KMS-11 (cell line): ENCODE data around the gene PAH.

Experiments
- H2AFZ ChIP-seq: fragments of 200-600 bp; sonication (generic); 2 replicates; pipeline ENCODE4 v1.6.1; 2016; ENCODE audit warnings: antibody characterized with exemption, mixed run types, low read depth
- H3K27ac ChIP-seq: fragments of 200-600 bp; sonication (generic); 2 replicates; pipeline ENCODE4 v1.6.1; 2016; ENCODE audit warnings: mild to moderate bottlenecking, mixed run types
- H3K27me3 ChIP-seq: fragments of 200-600 bp; sonication (generic); 2 replicates; pipeline ENCODE4 v1.6.1; 2017; ENCODE audit warnings: mild to moderate bottlenecking, low read depth, mixed run types, moderate library complexity; ENCODE audit not compliant: insufficient read depth
- H3K36me3 ChIP-seq: fragments of 200-600 bp; sonication (generic); 2 replicates; pipeline ENCODE4 v1.6.1; 2017; ENCODE audit warnings: mild to moderate bottlenecking, mixed run types; ENCODE audit not compliant: insufficient read depth
- H3K4me1 ChIP-seq: fragments of 200-600 bp; sonication (generic); 2 replicates; pipeline ENCODE4 v1.6.1; 2016; ENCODE audit warnings: mild to moderate bottlenecking, low read depth, mixed run types; ENCODE audit not compliant: poor library complexity, severe bottlenecking
- H3K4me2 ChIP-seq: fragments of 200-600 bp; sonication (generic); 2 replicates; pipeline ENCODE4 v1.7.0; 2016; ENCODE audit warnings: mild to moderate bottlenecking, mixed run types
- H3K4me3 ChIP-seq: fragments of 200-600 bp; sonication (generic); IDR thresholded peaks from 2 replicates; pipeline ENCODE4 v1.6.1; 2017; ENCODE audit warnings: low read depth, low read length, mixed read lengths; ENCODE audit not compliant: insufficient read depth
- H3K79me2 ChIP-seq: fragments of 200-600 bp; sonication (generic); 2 replicates; pipeline ENCODE4 v1.6.1; 2016; ENCODE audit warnings: low read depth, mixed run types; ENCODE audit not compliant: insufficient read depth
- H3K9ac ChIP-seq: fragments of 200-600 bp; sonication (generic); 2 replicates; pipeline ENCODE4 v1.6.1; 2016; ENCODE audit warnings: mild to moderate bottlenecking, mixed run types
- H4K20me1 ChIP-seq: fragments of 200-600 bp; sonication (generic); 2 replicates; pipeline ENCODE4 v1.6.1; 2016; ENCODE audit warnings: mild to moderate bottlenecking, mixed run types; ENCODE audit not compliant: insufficient read depth
- CTCF ChIP-seq: fragments of 200-600 bp; sonication (generic); conservative IDR thresholded peaks from 2 replicates; pipeline ENCODE4 v1.6.1; 2017; ENCODE audit warnings: low read depth, mild to moderate bottlenecking, antibody characterized with exemption, low read length, moderate library complexity, mixed read lengths

PAH gene

GRCh38 chr12:102911320-102911719, 5.7 kb downstream of the PAH start:
- H3K79me2 ChIP-seq: no peaks in the 10 kb centered on the region
- no peaks in the 10 kb centered on the region for H3K4me1 ChIP-seq
- H3K4me2 ChIP-seq: no peak overlapping the region
- H3K27me3 ChIP-seq: no peaks in the 10 kb centered on the region
- H3K4me3 ChIP-seq: no peak overlapping the region
- no peak overlapping the region for H3K9ac ChIP-seq
- no peaks in the 10 kb centered on the region for H4K20me1 ChIP-seq
- H3K27ac ChIP-seq: no peak overlapping the region
- no peak for TF ChIP-seq CTCF
- H3K36me3 ChIP-seq: no peaks in the 10 kb centered on the region
- no peak overlapping the region for H2AFZ ChIP-seq

GRCh38 chr12:102910792-102911191, 6.3 kb downstream of the PAH start:
- Histone ChIP-seq H2AFZ (no peak overlapping the region), H3K36me3 (no peaks in the 10 kb centered on the region), H3K4me2 (no peak overlapping the region), H3K27ac (no peak overlapping the region), H4K20me1 (no peaks in the 10 kb centered on the region), H3K9ac (no peak overlapping the region), H3K4me1 (no peaks in the 10 kb centered on the region), H3K79me2 (no peaks in the 10 kb centered on the region), H3K27me3 (no peaks in the 10 kb centered on the region), H3K4me3 (no peak overlapping the region)
- no peak for TF ChIP-seq CTCF

GRCh38 chr12:102910137-102910536, 6.9 kb downstream of the PAH start:
- H4K20me1 ChIP-seq: no peaks in the 10 kb centered on the region
- no peaks in the 10 kb centered on the region for H3K79me2 ChIP-seq
- H3K36me3 ChIP-seq: no peaks in the 10 kb centered on the region
- no peak overlapping the region for H3K27ac ChIP-seq
- no peaks in the 10 kb centered on the region for H3K4me1 ChIP-seq
- no peak overlapping the region for H3K9ac ChIP-seq
- H3K4me3 ChIP-seq: no peak overlapping the region
- no peak overlapping the region for H3K4me2 ChIP-seq
- H2AFZ ChIP-seq: no peak overlapping the region
- H3K27me3 ChIP-seq: no peaks in the 10 kb centered on the region
- no peak for TF ChIP-seq CTCF

- Histone ChIP-seq H3K4me1 (no peaks in the 10 kb centered on the region), H3K27me3 (no peaks in the 10 kb centered on the region), H4K20me1 (no peaks in the 10 kb centered on the region), H3K36me3 (no peaks in the 10 kb centered on the region), H3K9ac (no peak overlapping the region), H3K4me3 (no peak overlapping the region), H3K79me2 (no peaks in the 10 kb centered on the region), H3K4me2 (no peak overlapping the region), H3K27ac (no peak overlapping the region), H2AFZ (no peak overlapping the region)
- no peak for TF ChIP-seq CTCF
Observed at GRCh38 chr12:102907918-102908317, 9.1 kb downstream of the PAH start.

- no peaks in the 10 kb centered on the region for H3K4me1 ChIP-seq
- no peaks in the 10 kb centered on the region for H3K27me3 ChIP-seq
- H3K79me2 ChIP-seq: no peaks in the 10 kb centered on the region
- H3K4me3 ChIP-seq: no peak overlapping the region
- TF ChIP-seq CTCF: no peak
- no peak overlapping the region for H3K9ac ChIP-seq
- no peak overlapping the region for H2AFZ ChIP-seq
- no peak overlapping the region for H3K4me2 ChIP-seq
- H3K27ac ChIP-seq: no peak overlapping the region
- no peaks in the 10 kb centered on the region for H4K20me1 ChIP-seq
- H3K36me3 ChIP-seq: no peaks in the 10 kb centered on the region
Observed at GRCh38 chr12:102905229-102905628, 11.8 kb downstream of the PAH start.
